HepG2 (cell line): Measurements from ENCODE around the gene JAZF1. TPM values are rescaled to one million over a fixed set of nuclear protein-coding genes. Genes with fewer than 3 reads are reported as not detected.

Experiments used
- ATAC-seq: fragments of 200-7000 bp; cut with Tn5 transposase; 3 replicates; pipeline ENCODE4 v1.9.1; 2020; ENCODE audit warnings: mild to moderate bottlenecking, moderate library complexity
- BruUV-seq: library from RNA; stranded (reverse); fragments of 400-500 nt; replicated peaks from 2 replicates; lab custom pipeline; 2021; lab: Mats Ljungman, UMichigan
- CTCF ChIA-PET: fragments of 300-600 bp; formaldehyde crosslinking; extraction: SDS; loops from one replicate; lab custom pipeline; 2021; ENCODE audit warnings: low total read pairs, inconsistent platforms, low intra/inter-chr PET ratio; lab: Yijun Ruan, JAX
- POLR2A ChIA-PET: fragments of 350-600 bp; sonication (Branson Sonifier 250); formaldehyde crosslinking; loops from one replicate; lab custom pipeline; 2020; ENCODE audit warnings: antibody characterized with exemption, inconsistent platforms; lab: Yijun Ruan, JAX
- DNase-seq: peaks from one replicate; pipeline ENCODE4 v3.0.0-alpha.2; 2015; ENCODE audit warnings: low spot score
- FAIRE-seq: peaks from 3 replicates; lab custom pipeline; 2011; peaks lifted over from hg19 to GRCh38; lab: Jason Lieb, UNC
- H2AFZ ChIP-seq: one replicate; pipeline ENCODE4 v1.6.1; 2011; ENCODE audit warnings: low read length, inconsistent platforms
- H3K27ac ChIP-seq: fragments of 300-600 bp; 3 replicates; pipeline ENCODE4 v1.8.0; 2011; ENCODE audit warnings: mixed run types, mild to moderate bottlenecking, mixed read lengths, low read length, inconsistent platforms; ENCODE audit not compliant: insufficient read depth; ENCODE audit errors: extremely low read length
- H3K27me3 ChIP-seq, 2 experiments: fragments of 200-600 bp in 1 of 2; 2 replicates in 1 of 2; 3 replicates in 1 of 2; pipeline versions ENCODE4 v1.6.0 to v1.8.0; 2011; ENCODE audit warnings: low read length in 2 of 2, mild to moderate bottlenecking in 2 of 2, moderate library complexity in 2 of 2, inconsistent platforms in 1 of 2; ENCODE audit not compliant: insufficient read depth in 2 of 2, control insufficient read depth in 1 of 2
- H3K36me3 ChIP-seq, 2 experiments: fragments of 200-600 bp in 1 of 2; replicated peaks in 1 of 2; 2 replicates in 1 of 2; 3 replicates in 1 of 2; pipeline versions ENCODE4 v1.5.1 to v1.8.0; 2011; ENCODE audit warnings: low read length in 2 of 2, inconsistent platforms in 1 of 2; ENCODE audit not compliant: insufficient read depth in 2 of 2, control insufficient read depth in 1 of 2
- H3K4me1 ChIP-seq: 2 replicates; pipeline ENCODE4 v1.5.1; 2012; ENCODE audit warnings: low read length, inconsistent platforms; ENCODE audit not compliant: insufficient read depth
- H3K4me2 ChIP-seq: 2 replicates; pipeline ENCODE4 v1.6.0; 2011; ENCODE audit warnings: low read depth, low read length, inconsistent platforms
- H3K4me3 ChIP-seq, 3 experiments: fragments of 200-600 bp in 1 of 3; sonication (generic), shearing (Covaris generic) in 1 of 3; replicated peaks in 1 of 3; 2 replicates each; pipeline ENCODE4 v1.5.1; 2011 to 2016; ENCODE audit warnings: low read length in 3 of 3, inconsistent platforms in 2 of 3, low read depth in 2 of 3, mild to moderate bottlenecking in 2 of 3, control low read depth in 1 of 3, mixed read lengths in 1 of 3; ENCODE audit not compliant: insufficient read depth in 1 of 3
- H3K79me2 ChIP-seq: one replicate; pipeline ENCODE4 v1.6.1; 2011; ENCODE audit warnings: low read length, inconsistent platforms; ENCODE audit not compliant: insufficient read depth
- H3K9ac ChIP-seq: 2 replicates; pipeline ENCODE4 v1.6.0; 2011; ENCODE audit warnings: mild to moderate bottlenecking, low read depth, low read length, inconsistent platforms; ENCODE audit not compliant: insufficient read depth
- H3K9me3 ChIP-seq: 2 replicates; pipeline ENCODE4 v1.5.1; 2012; ENCODE audit warnings: mild to moderate bottlenecking, low read length
- H4K20me1 ChIP-seq: 2 replicates; pipeline ENCODE4 v1.6.0; 2011; ENCODE audit warnings: inconsistent platforms, mild to moderate bottlenecking, low read length, moderate library complexity; ENCODE audit not compliant: insufficient read depth
- ATM ChIP-seq: fragments of 450-650 bp; IDR thresholded peaks from 2 replicates; pipeline ENCODE4 v1.7.1; 2017; ENCODE audit warnings: mild to moderate bottlenecking, borderline replicate concordance
- BORCS8-MEF2B ChIP-seq: sonication (generic); formaldehyde crosslinking; IDR thresholded peaks from 2 replicates; pipeline ENCODE4 v1.8.0; 2022; ENCODE audit warnings: mild to moderate bottlenecking, missing genetic modification reagents
- CAMTA2 ChIP-seq: sonication (generic); formaldehyde crosslinking; IDR thresholded peaks from 2 replicates; pipeline ENCODE4 v1.4.0; 2020; ENCODE audit warnings: mild to moderate bottlenecking, missing genetic modification reagents, borderline replicate concordance
- GATAD1 ChIP-seq: IDR thresholded peaks from 2 replicates; pipeline ENCODE4 v1.6.1; 2016; ENCODE audit warnings: missing genetic modification reagents, missing compliant biosample characterization
- KLF15 ChIP-seq: sonication (generic); formaldehyde crosslinking; IDR thresholded peaks from 2 replicates; pipeline ENCODE4 v1.8.1; 2023; ENCODE audit warnings: borderline replicate concordance, mild to moderate bottlenecking, inconsistent platforms, missing genetic modification reagents, mixed read lengths
- SIX1 ChIP-seq: sonication (generic); formaldehyde crosslinking; IDR thresholded peaks from 2 replicates; pipeline ENCODE4 v1.4.0; 2020; ENCODE audit warnings: missing genetic modification reagents, borderline replicate concordance
- ZNF746 ChIP-seq: sonication (generic); formaldehyde crosslinking; IDR thresholded peaks from 2 replicates; pipeline ENCODE4 v1.8.0; 2022; ENCODE audit warnings: mild to moderate bottlenecking, missing genetic modification reagents
- ZNF749 ChIP-seq: sonication (generic); formaldehyde crosslinking; IDR thresholded peaks from 2 replicates; pipeline ENCODE4 v1.8.0; 2022; ENCODE audit warnings: mild to moderate bottlenecking, missing genetic modification reagents, moderate library complexity, borderline replicate concordance
- WGBS: methylation state at CpG from one replicate; pipeline ENCODE4 v1.1.6; 2017; ENCODE audit warnings: low lambda C conversion rate; 5-methylcytosine and 5-hydroxymethylcytosine counted together
- in situ Hi-C: cut with HindIII; loops from 2 replicates; pipeline ENCODE4 v1.10.0; 2017; ENCODE audit warnings: low pct_unique_long_range_greater_than_20kb; ENCODE audit not compliant: extremely low pct_ligation_motif_present
- intact Hi-C: fragments of 100-400 bp; cut with micrococcal nuclease; formaldehyde crosslinking; loops from one replicate; pipeline ENCODE4 v1.10.0; 2022; ENCODE audit not compliant: unreplicated experiment
- polyA plus RNA-seq, 8 experiments: library from polyadenylated mRNA; depleted of rRNA in 3 of 8; stranded (reverse) in 7 of 8; unstranded in 1 of 8; fragments of >200 nt; fragmentation: Illumina TruSeq in 4 of 8; extraction: Trizol in 4 of 8; gene quantifications; 2 replicates each; pipeline versions ENCODE4 v1.2.1 to v1.2.3, GENCODE V29; 2011 to 2016; ENCODE audit warnings: low read depth in 4 of 8, missing spikeins in 1 of 8, mixed read lengths in 1 of 8; ENCODE audit not compliant: insufficient read depth in 1 of 8
- total RNA-seq, 5 experiments: library from RNA; depleted of rRNA; stranded (reverse); fragments of >200 nt; fragmentation: Illumina TruSeq; extraction: Trizol; gene quantifications; 2 replicates each; pipeline ENCODE4 v1.2.3, GENCODE V29; 2016; ENCODE audit warnings: low read depth in 1 of 5
- TF ChIP-seq, protein P1 (sequence below): sonication (generic); formaldehyde crosslinking; IDR thresholded peaks from 2 replicates; pipeline ENCODE4 v1.8.1; 2022; ENCODE audit warnings: low read depth, mild to moderate bottlenecking, missing genetic modification reagents
- TF ChIP-seq, protein P2 (sequence below): sonication (generic); formaldehyde crosslinking; IDR thresholded peaks from 2 replicates; pipeline ENCODE4 v1.4.0; 2020; ENCODE audit warnings: missing genetic modification reagents

JAZF1 gene
- total and polyA plus RNA-seq, 2 of the 13 experiments (the other 11 are each of a cell fraction or from before 2014, with no cell fraction given) = not detected

DNA sequence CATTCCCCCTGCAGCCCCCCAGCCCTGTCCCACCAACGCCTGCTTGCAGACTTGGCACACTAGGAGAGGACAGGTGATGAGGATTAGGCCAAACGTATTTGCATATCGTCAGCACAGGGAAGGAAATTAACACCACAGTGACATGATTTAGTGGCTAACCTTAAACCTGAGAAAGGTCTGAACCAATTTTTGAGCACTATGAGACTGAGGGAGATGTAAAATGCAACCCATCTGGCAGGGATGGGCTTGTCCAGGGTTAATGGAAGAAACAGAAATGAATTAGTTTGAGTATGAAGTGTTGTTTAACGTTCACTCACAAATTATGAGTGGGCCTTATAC, 257.0 kb downstream of the JAZF1 start:
- Histone ChIP-seq H3K27ac (no peak overlapping the region), H3K9me3 (no peaks in the 10 kb centered on the region), H3K79me2 (no peaks in the 10 kb centered on the region), H3K27me3 (peaks cover 0 to 22% of the 10 kb centered on the region in 2 experiments; a peak in 4 of 5 replicates), H3K9ac (no peak overlapping the region), H3K4me3 (no peak overlapping the region), H4K20me1 (no peaks in the 10 kb centered on the region), H3K4me2 (no peak overlapping the region), H2AFZ (no peak overlapping the region), H3K36me3 (no peaks in the 10 kb centered on the region), H3K4me1 (no peaks in the 10 kb centered on the region)
- FAIRE-seq = no peak
- TF ChIP-seq CAMTA2 (CRISPR knock-in tag) (no peak), SIX1 (CRISPR knock-in tag) (no peak), GATAD1 (CRISPR knock-in tag) (no peak), BORCS8-MEF2B (CRISPR knock-in tag) (no peak), ZNF749 (CRISPR knock-in tag) (no peak), ZNF746 (CRISPR knock-in tag) (no peak), KLF15 (CRISPR knock-in tag) (no peak), ATM (no peak)
- TF ChIP-seq, protein P1, sequence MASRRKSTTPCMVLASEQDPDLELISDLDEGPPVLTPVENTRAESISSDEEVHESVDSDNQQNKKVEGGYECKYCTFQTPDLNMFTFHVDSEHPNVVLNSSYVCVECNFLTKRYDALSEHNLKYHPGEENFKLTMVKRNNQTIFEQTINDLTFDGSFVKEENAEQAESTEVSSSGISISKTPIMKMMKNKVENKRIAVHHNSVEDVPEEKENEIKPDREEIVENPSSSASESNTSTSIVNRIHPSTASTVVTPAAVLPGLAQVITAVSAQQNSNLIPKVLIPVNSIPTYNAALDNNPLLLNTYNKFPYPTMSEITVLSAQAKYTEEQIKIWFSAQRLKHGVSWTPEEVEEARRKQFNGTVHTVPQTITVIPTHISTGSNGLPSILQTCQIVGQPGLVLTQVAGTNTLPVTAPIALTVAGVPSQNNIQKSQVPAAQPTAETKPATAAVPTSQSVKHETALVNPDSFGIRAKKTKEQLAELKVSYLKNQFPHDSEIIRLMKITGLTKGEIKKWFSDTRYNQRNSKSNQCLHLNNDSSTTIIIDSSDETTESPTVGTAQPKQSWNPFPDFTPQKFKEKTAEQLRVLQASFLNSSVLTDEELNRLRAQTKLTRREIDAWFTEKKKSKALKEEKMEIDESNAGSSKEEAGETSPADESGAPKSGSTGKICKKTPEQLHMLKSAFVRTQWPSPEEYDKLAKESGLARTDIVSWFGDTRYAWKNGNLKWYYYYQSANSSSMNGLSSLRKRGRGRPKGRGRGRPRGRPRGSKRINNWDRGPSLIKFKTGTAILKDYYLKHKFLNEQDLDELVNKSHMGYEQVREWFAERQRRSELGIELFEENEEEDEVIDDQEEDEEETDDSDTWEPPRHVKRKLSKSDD (CRISPR knock-in tag) = no peak
- TF ChIP-seq, protein P2, sequence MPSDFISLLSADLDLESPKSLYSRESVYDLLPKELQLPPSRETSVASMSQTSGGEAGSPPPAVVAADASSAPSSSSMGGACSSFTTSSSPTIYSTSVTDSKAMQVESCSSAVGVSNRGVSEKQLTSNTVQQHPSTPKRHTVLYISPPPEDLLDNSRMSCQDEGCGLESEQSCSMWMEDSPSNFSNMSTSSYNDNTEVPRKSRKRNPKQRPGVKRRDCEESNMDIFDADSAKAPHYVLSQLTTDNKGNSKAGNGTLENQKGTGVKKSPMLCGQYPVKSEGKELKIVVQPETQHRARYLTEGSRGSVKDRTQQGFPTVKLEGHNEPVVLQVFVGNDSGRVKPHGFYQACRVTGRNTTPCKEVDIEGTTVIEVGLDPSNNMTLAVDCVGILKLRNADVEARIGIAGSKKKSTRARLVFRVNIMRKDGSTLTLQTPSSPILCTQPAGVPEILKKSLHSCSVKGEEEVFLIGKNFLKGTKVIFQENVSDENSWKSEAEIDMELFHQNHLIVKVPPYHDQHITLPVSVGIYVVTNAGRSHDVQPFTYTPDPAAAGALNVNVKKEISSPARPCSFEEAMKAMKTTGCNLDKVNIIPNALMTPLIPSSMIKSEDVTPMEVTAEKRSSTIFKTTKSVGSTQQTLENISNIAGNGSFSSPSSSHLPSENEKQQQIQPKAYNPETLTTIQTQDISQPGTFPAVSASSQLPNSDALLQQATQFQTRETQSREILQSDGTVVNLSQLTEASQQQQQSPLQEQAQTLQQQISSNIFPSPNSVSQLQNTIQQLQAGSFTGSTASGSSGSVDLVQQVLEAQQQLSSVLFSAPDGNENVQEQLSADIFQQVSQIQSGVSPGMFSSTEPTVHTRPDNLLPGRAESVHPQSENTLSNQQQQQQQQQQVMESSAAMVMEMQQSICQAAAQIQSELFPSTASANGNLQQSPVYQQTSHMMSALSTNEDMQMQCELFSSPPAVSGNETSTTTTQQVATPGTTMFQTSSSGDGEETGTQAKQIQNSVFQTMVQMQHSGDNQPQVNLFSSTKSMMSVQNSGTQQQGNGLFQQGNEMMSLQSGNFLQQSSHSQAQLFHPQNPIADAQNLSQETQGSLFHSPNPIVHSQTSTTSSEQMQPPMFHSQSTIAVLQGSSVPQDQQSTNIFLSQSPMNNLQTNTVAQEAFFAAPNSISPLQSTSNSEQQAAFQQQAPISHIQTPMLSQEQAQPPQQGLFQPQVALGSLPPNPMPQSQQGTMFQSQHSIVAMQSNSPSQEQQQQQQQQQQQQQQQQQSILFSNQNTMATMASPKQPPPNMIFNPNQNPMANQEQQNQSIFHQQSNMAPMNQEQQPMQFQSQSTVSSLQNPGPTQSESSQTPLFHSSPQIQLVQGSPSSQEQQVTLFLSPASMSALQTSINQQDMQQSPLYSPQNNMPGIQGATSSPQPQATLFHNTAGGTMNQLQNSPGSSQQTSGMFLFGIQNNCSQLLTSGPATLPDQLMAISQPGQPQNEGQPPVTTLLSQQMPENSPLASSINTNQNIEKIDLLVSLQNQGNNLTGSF (CRISPR knock-in tag) = no peak
- ChIA-PET POLR2A (no interaction called here), CTCF (no interaction called here)
- no peak for DNase-seq
- BruUV-seq = no TSS peak
- 33% methylated on average over 4 of the region's 4 CpGs for WGBS
- in situ Hi-C loops (loop anchor here (5.0 to 10.0 kb wide), 2 partner anchors 239 to 721 kb away; partner anchors contain the start of gene HOXA13), intact Hi-C loops (loop anchor here (5.0 kb wide), 2 partner anchors 99 to 346 kb away; no protein-coding TSS in a partner anchor)
- no peak for ATAC-seq
